IMR-90 (cell line): ENCODE results near the gene PARL. TPM values are rescaled to one million over a fixed set of nuclear protein-coding genes. Genes with fewer than 3 reads are reported as not detected.

Experiments used
- ATAC-seq: fragments of 200-7000 bp; cut with Tn5 transposase; 2 replicates; pipeline ENCODE4 v1.9.1; 2020; ENCODE audit warnings: low read depth, mild to moderate bottlenecking, moderate library complexity
- BruUV-seq: library from RNA; stranded (reverse); fragments of 400-500 nt; replicated peaks from 2 replicates; lab custom pipeline; 2021; lab: Mats Ljungman, UMichigan
- CTCF ChIA-PET: fragments of 300-600 bp; formaldehyde crosslinking; extraction: SDS; loops from one replicate; lab custom pipeline; 2021; ENCODE audit warnings: antibody characterized with exemption; lab: Yijun Ruan, JAX
- POLR2A ChIA-PET: fragments of 300-600 bp; sonication (Branson Sonifier 250); formaldehyde crosslinking; loops from one replicate; lab custom pipeline; 2022; ENCODE audit warnings: antibody characterized with exemption; ENCODE audit not compliant: unreplicated experiment; lab: Charles Lee
- DNase-seq: peaks from one replicate; pipeline ENCODE4 v3.0.0; 2013
- H2AFZ ChIP-seq: replicated peaks from 2 replicates; pipeline ENCODE3; 2013; ENCODE audit warnings: low read length, mild to moderate bottlenecking; ENCODE audit not compliant: poor library complexity
- H2AK5ac ChIP-seq: 2 replicates; pipeline ENCODE4 v1.6.1; 2013; ENCODE audit warnings: low read depth, low read length, inconsistent platforms
- H2AK9ac ChIP-seq: replicated peaks from 2 replicates; pipeline ENCODE3; 2013; ENCODE audit warnings: mild to moderate bottlenecking, low read depth, low read length, moderate library complexity; ENCODE audit not compliant: poor library complexity
- H2BK120ac ChIP-seq: 2 replicates; pipeline ENCODE4 v1.6.1; 2013; ENCODE audit warnings: low read depth, low read length, inconsistent platforms
- H2BK15ac ChIP-seq: 3 replicates; pipeline ENCODE4 v1.6.1; 2013; ENCODE audit warnings: low read depth, low read length, inconsistent platforms
- H2BK20ac ChIP-seq: 2 replicates; pipeline ENCODE4 v1.6.1; 2013; ENCODE audit warnings: low read depth, mild to moderate bottlenecking, inconsistent platforms, low read length, moderate library complexity
- H2BK5ac ChIP-seq: 2 replicates; pipeline ENCODE4 v1.6.1; 2013; ENCODE audit warnings: mild to moderate bottlenecking, low read depth, low read length, inconsistent platforms; ENCODE audit not compliant: poor library complexity, severe bottlenecking
- H3K14ac ChIP-seq: replicated peaks from 2 replicates; pipeline ENCODE4 v1.6.1; 2013; ENCODE audit warnings: low read depth, low read length, inconsistent platforms
- H3K18ac ChIP-seq: 2 replicates; pipeline ENCODE4 v1.6.1; 2013; ENCODE audit warnings: low read depth, low read length, control low read depth
- H3K23ac ChIP-seq: 2 replicates; pipeline ENCODE4 v1.6.1; 2013; ENCODE audit warnings: low read depth, low read length, inconsistent platforms
- H3K27ac ChIP-seq: 2 replicates; pipeline ENCODE4 v1.5.1; 2013; ENCODE audit warnings: mild to moderate bottlenecking, control low read depth, low read length; ENCODE audit not compliant: insufficient read depth
- H3K27me3 ChIP-seq: 2 replicates; pipeline ENCODE4 v1.6.1; 2013; ENCODE audit warnings: low read length; ENCODE audit not compliant: control insufficient read depth, insufficient read depth
- H3K36me3 ChIP-seq: 2 replicates; pipeline ENCODE4 v1.6.1; 2013; ENCODE audit warnings: low read length, mixed read lengths; ENCODE audit not compliant: control insufficient read depth, insufficient read depth
- H3K4ac ChIP-seq: 2 replicates; pipeline ENCODE4 v1.6.1; 2013; ENCODE audit warnings: low read depth, low read length, inconsistent platforms
- H3K4me1 ChIP-seq: 2 replicates; pipeline ENCODE4 v1.6.1; 2013; ENCODE audit warnings: low read length, mixed read lengths; ENCODE audit not compliant: control insufficient read depth, insufficient read depth
- H3K4me2 ChIP-seq: 2 replicates; pipeline ENCODE4 v1.6.1; 2013; ENCODE audit warnings: low read depth, mild to moderate bottlenecking, control low read depth, low read length, moderate library complexity
- H3K4me3 ChIP-seq: 2 replicates; pipeline ENCODE4 v1.5.1; 2013; ENCODE audit warnings: low read depth, mild to moderate bottlenecking, control low read depth, low read length, moderate library complexity; ENCODE audit not compliant: insufficient read depth
- H3K56ac ChIP-seq: 2 replicates; pipeline ENCODE4 v1.6.1; 2013; ENCODE audit warnings: low read length, inconsistent platforms; ENCODE audit not compliant: insufficient read depth; ENCODE audit errors: extremely low read depth
- H3K79me1 ChIP-seq, 2 experiments: 2 replicates each; pipeline ENCODE4 v1.6.1; 2013; ENCODE audit warnings: low read length in 2 of 2, inconsistent platforms in 1 of 2, low read depth in 1 of 2
- H3K9ac ChIP-seq: 2 replicates; pipeline ENCODE4 v1.6.1; 2013; ENCODE audit warnings: low read depth, low read length, control low read depth
- H3K9me1 ChIP-seq: 2 replicates; pipeline ENCODE4 v1.6.1; 2013; ENCODE audit warnings: low read length, inconsistent platforms; ENCODE audit not compliant: insufficient read depth
- H3K9me3 ChIP-seq: 2 replicates; pipeline ENCODE4 v1.6.1; 2013; ENCODE audit warnings: low read length; ENCODE audit not compliant: control insufficient read depth, insufficient read depth
- H4K20me1 ChIP-seq: 2 replicates; pipeline ENCODE4 v1.6.1; 2013; ENCODE audit warnings: low read length, inconsistent platforms; ENCODE audit not compliant: insufficient read depth
- H4K5ac ChIP-seq: 2 replicates; pipeline ENCODE4 v1.6.1; 2013; ENCODE audit warnings: mild to moderate bottlenecking, low read depth, low read length, control low read depth
- H4K8ac ChIP-seq, 2 experiments: 2 replicates each; pipeline ENCODE4 v1.6.1; 2013; ENCODE audit warnings: low read depth in 2 of 2, low read length in 2 of 2, control low read depth in 1 of 2, inconsistent platforms in 1 of 2
- H4K91ac ChIP-seq: 2 replicates; pipeline ENCODE4 v1.6.1; 2013; ENCODE audit warnings: low read depth, low read length, inconsistent platforms; ENCODE audit not compliant: insufficient read depth
- BHLHE40 ChIP-seq: fragments of 150-350 bp; IDR thresholded peaks from 2 replicates; pipeline ENCODE4 v1.6.1; 2016; ENCODE audit warnings: mild to moderate bottlenecking, low read depth, low read length
- CEBPB ChIP-seq: IDR thresholded peaks from 2 replicates; pipeline ENCODE4 v1.6.1; 2012; ENCODE audit warnings: low read depth, low read length, improper control_type of control experiment
- CHD1 ChIP-seq: IDR thresholded peaks from 2 replicates; pipeline ENCODE4 v1.6.1; 2012; ENCODE audit warnings: low read depth, low read length, improper control_type of control experiment
- CTCF ChIP-seq: conservative IDR thresholded peaks from 2 replicates; pipeline ENCODE4 v1.5.1; 2012; ENCODE audit warnings: mild to moderate bottlenecking, low read depth, low read length, improper control_type of control experiment
- FOS ChIP-seq: fragments of 150-350 bp; IDR thresholded peaks from 2 replicates; pipeline ENCODE4 v1.6.1; 2016; ENCODE audit warnings: low read depth, low read length
- MAFK ChIP-seq: IDR thresholded peaks from 2 replicates; pipeline ENCODE4 v1.6.1; 2012; ENCODE audit warnings: low read depth, low read length, improper control_type of control experiment
- MAZ ChIP-seq: IDR thresholded peaks from 2 replicates; pipeline ENCODE4 v1.6.1; 2012; ENCODE audit warnings: low read depth, mild to moderate bottlenecking, low read length, improper control_type of control experiment, moderate library complexity, borderline replicate concordance
- MXI1 ChIP-seq: IDR thresholded peaks from 2 replicates; pipeline ENCODE4 v1.6.1; 2012; ENCODE audit warnings: low read depth, mild to moderate bottlenecking, low read length, moderate library complexity, borderline replicate concordance
- NFE2L2 ChIP-seq: fragments of 150-350 bp; IDR thresholded peaks from 2 replicates; pipeline ENCODE4 v1.6.1; 2016; ENCODE audit warnings: low read depth, mild to moderate bottlenecking, low read length
- POLR2A ChIP-seq: IDR thresholded peaks from 2 replicates; pipeline ENCODE4 v1.6.1; 2012; ENCODE audit warnings: mild to moderate bottlenecking, low read depth, low read length
- RAD21 ChIP-seq: IDR thresholded peaks from 2 replicates; pipeline ENCODE4 v1.6.1; 2012; ENCODE audit warnings: low read length, improper control_type of control experiment
- RCOR1 ChIP-seq: IDR thresholded peaks from 2 replicates; pipeline ENCODE4 v1.6.1; 2012; ENCODE audit warnings: mild to moderate bottlenecking, low read length, improper control_type of control experiment; ENCODE audit not compliant: insufficient replicate concordance
- RFX5 ChIP-seq: IDR thresholded peaks from 2 replicates; pipeline ENCODE4 v1.8.0; 2012; ENCODE audit warnings: low read depth, mild to moderate bottlenecking, low read length, moderate library complexity
- SMC3 ChIP-seq: fragments of 150-350 bp; IDR thresholded peaks from 2 replicates; pipeline ENCODE4 v1.6.1; 2016; ENCODE audit warnings: low read depth, mild to moderate bottlenecking, antibody characterized with exemption, low read length, moderate library complexity
- WGBS, 2 experiments: methylation state at CpG; one replicate each; pipeline versions ENCODE4 v1.1.5 to v1.1.7; 2013; ENCODE audit warnings: missing lambda C conversion rate in 2 of 2; ENCODE audit not compliant: insufficient read length in 1 of 2; ENCODE audit errors: extremely low coverage in 2 of 2; 5-methylcytosine and 5-hydroxymethylcytosine counted together
- dilution Hi-C: fragments of 300-500 bp; cut with HindIII; formaldehyde crosslinking; loops from one replicate; pipeline ENCODE4 v1.14.3; 2018; ENCODE audit warnings: low sequenced_read_pairs; ENCODE audit not compliant: unreplicated experiment
- in situ Hi-C: fragments of 300-500 bp; cut with MboI; formaldehyde crosslinking; loops from 3 replicates; pipeline ENCODE4 v1.14.3; 2019; ENCODE audit warnings: low sequenced_read_pairs, inconsistent platforms, mixed read lengths
- intact Hi-C: fragments of 100-400 bp; cut with micrococcal nuclease; formaldehyde crosslinking; loops from 2 replicates; pipeline ENCODE4 v1.10.0; 2022
- polyA plus RNA-seq, 3 experiments: library from polyadenylated mRNA; depleted of rRNA; stranded (reverse); fragments of >200 nt; gene quantifications; 2 replicates each; pipeline ENCODE4 v1.2.3, GENCODE V29; 2012; ENCODE audit warnings: low replicate concordance in 1 of 3
- total RNA-seq: library from RNA; depleted of rRNA; stranded (reverse); fragments of >200 nt; gene quantifications from 2 replicates; pipeline ENCODE4 v1.2.3, GENCODE V29; 2012
- TF ChIP-seq, protein P1 (sequence below): fragments of 150-350 bp; IDR thresholded peaks from 2 replicates; pipeline ENCODE4 v1.6.1; 2017; ENCODE audit warnings: mild to moderate bottlenecking, antibody characterized with exemption, low read length, low read depth
- TF ChIP-seq, protein P2 (sequence below): fragments of 150-350 bp; IDR thresholded peaks from 2 replicates; pipeline ENCODE4 v1.6.1; 2016; ENCODE audit warnings: low read depth, mild to moderate bottlenecking, low read length, moderate library complexity, borderline replicate concordance

PARL gene
- total and polyA plus RNA-seq, 2 of the 4 experiments (the other 2 are of a cell fraction) = 35.5 to 42.6 TPM

DNA sequence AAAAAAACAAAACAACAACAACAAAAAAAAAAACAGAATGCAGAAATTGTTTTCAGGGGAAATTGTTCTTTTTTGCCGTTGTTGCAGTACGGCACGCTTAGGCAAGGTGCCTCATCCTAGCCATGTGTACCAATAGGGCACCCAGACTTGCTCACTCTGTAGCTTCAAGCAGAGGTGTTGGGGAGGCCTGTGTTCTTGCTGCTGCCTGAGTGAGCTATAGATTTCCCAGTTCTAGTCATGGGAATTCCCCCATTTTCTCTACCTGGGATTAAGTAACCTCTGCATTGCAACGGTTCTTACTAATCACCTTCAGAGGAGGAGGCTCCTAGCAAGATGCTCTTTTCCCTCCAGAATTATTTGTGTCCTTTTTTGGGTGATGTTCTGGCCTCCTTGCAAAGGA is 12.9 kb upstream of the PARL start:
- in situ Hi-C loops = loop anchor here (10.0 kb wide), 3 partner anchors 117 to 387 kb away; partner anchors contain the start of gene ABCC5
- CTCF ChIA-PET = interaction anchor here (1.0 kb wide), 1 partner anchor 119 kb away, joined by 3 read pairs; no protein-coding TSS in a partner anchor
- no peak overlapping the region for H4K8ac ChIP-seq

More for the DNA sequence above, 12.9 kb upstream of the PARL start:
- Histone ChIP-seq H4K5ac (no peak overlapping the region), H2BK5ac (no peak overlapping the region), H3K4me2 (no peak overlapping the region), H2AK5ac (no peak overlapping the region), H3K4me3 (no peak overlapping the region), H3K27ac (no peak overlapping the region), H3K14ac (no peak overlapping the region), H2BK20ac (no peak overlapping the region), H3K56ac (no peak overlapping the region), H3K36me3 (no peaks in the 10 kb centered on the region), H3K9ac (no peak overlapping the region), H3K4ac (no peak overlapping the region), H4K91ac (no peak overlapping the region), H2BK15ac (no peak overlapping the region), H3K4me1 (no peaks in the 10 kb centered on the region), H3K27me3 (peaks cover 31% of the 10 kb centered on the region), H3K9me1 (no peaks in the 10 kb centered on the region), H3K18ac (no peak overlapping the region), H3K9me3 (no peaks in the 10 kb centered on the region), H3K23ac (no peak overlapping the region), H2AFZ (no peak overlapping the region), H4K20me1 (no peaks in the 10 kb centered on the region), H2AK9ac (no peak overlapping the region), H2BK120ac (no peak overlapping the region), H3K79me1 (no peaks in the 10 kb centered on the region)
- TF ChIP-seq BHLHE40 (no peak), RFX5 (no peak), FOS (no peak), NFE2L2 (no peak), RCOR1 (no peak), SMC3 (no peak), MXI1 (no peak), RAD21 (no peak), CEBPB (no peak), CTCF (no peak), CHD1 (no peak), MAZ (no peak), POLR2A (no peak), MAFK (no peak)
- TF ChIP-seq, protein P1, sequence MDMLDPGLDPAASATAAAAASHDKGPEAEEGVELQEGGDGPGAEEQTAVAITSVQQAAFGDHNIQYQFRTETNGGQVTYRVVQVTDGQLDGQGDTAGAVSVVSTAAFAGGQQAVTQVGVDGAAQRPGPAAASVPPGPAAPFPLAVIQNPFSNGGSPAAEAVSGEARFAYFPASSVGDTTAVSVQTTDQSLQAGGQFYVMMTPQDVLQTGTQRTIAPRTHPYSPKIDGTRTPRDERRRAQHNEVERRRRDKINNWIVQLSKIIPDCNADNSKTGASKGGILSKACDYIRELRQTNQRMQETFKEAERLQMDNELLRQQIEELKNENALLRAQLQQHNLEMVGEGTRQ = no peak
- TF ChIP-seq, protein P2, sequence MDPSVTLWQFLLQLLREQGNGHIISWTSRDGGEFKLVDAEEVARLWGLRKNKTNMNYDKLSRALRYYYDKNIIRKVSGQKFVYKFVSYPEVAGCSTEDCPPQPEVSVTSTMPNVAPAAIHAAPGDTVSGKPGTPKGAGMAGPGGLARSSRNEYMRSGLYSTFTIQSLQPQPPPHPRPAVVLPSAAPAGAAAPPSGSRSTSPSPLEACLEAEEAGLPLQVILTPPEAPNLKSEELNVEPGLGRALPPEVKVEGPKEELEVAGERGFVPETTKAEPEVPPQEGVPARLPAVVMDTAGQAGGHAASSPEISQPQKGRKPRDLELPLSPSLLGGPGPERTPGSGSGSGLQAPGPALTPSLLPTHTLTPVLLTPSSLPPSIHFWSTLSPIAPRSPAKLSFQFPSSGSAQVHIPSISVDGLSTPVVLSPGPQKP = no peak
- no peak for DNase-seq
- no TSS peak for BruUV-seq
- intact Hi-C loops = loop anchor here (5.0 kb wide), 1 partner anchor 280 kb away; no protein-coding TSS in a partner anchor
- dilution Hi-C loops = no loop called here
- POLR2A ChIA-PET = no interaction called here
- WGBS, 2 experiments = no CpG with 5 or more reads among the region's 4 CpGs
- ATAC-seq = no peak
